HCT116 (cell line): ENCODE measurements around the gene MBP. TPM values are rescaled to one million over a fixed set of nuclear protein-coding genes. Genes with fewer than 3 reads are reported as not detected.

Experiments used
- ATAC-seq: fragments of 200-7000 bp; cut with Tn5 transposase; 2 replicates; pipeline ENCODE4 v1.9.1; 2020; ENCODE audit warnings: mild to moderate bottlenecking, moderate library complexity
- BruUV-seq: library from RNA; stranded (reverse); fragments of 400-500 nt; replicated peaks from 2 replicates; lab custom pipeline; 2021; lab: Mats Ljungman, UMichigan
- CTCF ChIA-PET: fragments of 300-600 bp; sonication (Branson Sonifier 250); formaldehyde crosslinking; loops from one replicate; lab custom pipeline; 2021; ENCODE audit warnings: antibody characterized with exemption; lab: Charles Lee
- POLR2A ChIA-PET: fragments of 300-600, 350-600 bp; sonication (Branson Sonifier 250); formaldehyde crosslinking; loops from one replicate; lab custom pipeline; 2021; ENCODE audit warnings: antibody characterized with exemption; lab: Charles Lee
- RAD21 ChIA-PET, 2 experiments: fragments of 300-600 bp; sonication (Branson Sonifier 250); formaldehyde crosslinking; loops; one replicate each; lab custom pipeline; 2023; ENCODE audit warnings: low total read pairs in 2 of 2; ENCODE audit not compliant: uncharacterized antibody in 2 of 2, unreplicated experiment in 2 of 2, low non-redundant PET in 1 of 2; lab: Charles Lee
- DNase-seq: peaks from one replicate; pipeline ENCODE4 v3.0.0-alpha.2; 2010; ENCODE audit warnings: low read depth, low spot score
- H2AFZ ChIP-seq: fragments of 200-600 bp; shearing (Covaris generic), sonication (generic); 2 replicates; pipeline ENCODE4 v1.6.1; 2017; ENCODE audit warnings: low read depth, mixed run types, mixed read lengths, antibody characterized with exemption, low read length; ENCODE audit not compliant: poor library complexity, severe bottlenecking
- H3K27ac ChIP-seq: 2 replicates; pipeline ENCODE4 v1.5.1; 2012; ENCODE audit warnings: low read depth, low read length
- H3K27me3 ChIP-seq: fragments of 200-600 bp; sonication (generic); 2 replicates; pipeline ENCODE4 v1.6.1; 2016; ENCODE audit warnings: mixed run types, low read length, mixed read lengths; ENCODE audit not compliant: insufficient read depth
- H3K36me3 ChIP-seq, 2 experiments: fragments of 200-500 bp in 1 of 2; fragments of 200-600 bp in 1 of 2; sonication (Bioruptor generic) in 1 of 2; sonication (generic) in 1 of 2; 2 replicates each; pipeline versions ENCODE4 v1.5.1 to v1.6.1; 2014 to 2016; ENCODE audit warnings: low read length in 2 of 2, inconsistent platforms in 1 of 2, mixed read lengths in 1 of 2, mixed run types in 1 of 2; ENCODE audit not compliant: insufficient read depth in 2 of 2, control insufficient read depth in 1 of 2
- H3K4me1 ChIP-seq, 2 experiments: fragments of 200-600 bp in 1 of 2; sonication (generic) in 1 of 2; 2 replicates each; pipeline versions ENCODE4 v1.5.1 to v1.6.1; 2012 to 2017; ENCODE audit warnings: low read length in 2 of 2, inconsistent platforms in 1 of 2, mild to moderate bottlenecking in 1 of 2, mixed read lengths in 1 of 2, mixed run types in 1 of 2, moderate library complexity in 1 of 2; ENCODE audit not compliant: insufficient read depth in 2 of 2, control insufficient read depth in 1 of 2
- H3K4me2 ChIP-seq: fragments of 200-600 bp; sonication (generic); 2 replicates; pipeline ENCODE4 v1.6.1; 2017; ENCODE audit warnings: mixed run types, low read length, mixed read lengths
- H3K4me3 ChIP-seq, 2 experiments: fragments of 200-600 bp in 1 of 2; sonication (generic) in 1 of 2; replicated peaks in 1 of 2; 2 replicates each; pipeline ENCODE4 v1.5.1; 2011 to 2016; ENCODE audit warnings: low read length in 2 of 2, control low read depth in 1 of 2, low read depth in 1 of 2, mild to moderate bottlenecking in 1 of 2, mixed read lengths in 1 of 2, mixed run types in 1 of 2
- H3K79me2 ChIP-seq: fragments of 200-600 bp; sonication (generic); 2 replicates; pipeline ENCODE4 v1.6.1; 2017; ENCODE audit warnings: mild to moderate bottlenecking, mixed run types, low read length, moderate library complexity, mixed read lengths; ENCODE audit not compliant: insufficient read depth
- H3K9ac ChIP-seq: fragments of 200-600 bp; sonication (generic); 2 replicates; pipeline ENCODE4 v1.6.1; 2016; ENCODE audit warnings: low read length, mixed read lengths
- H3K9me2 ChIP-seq: fragments of 200-600 bp; sonication (generic), shearing (Covaris generic); 2 replicates; pipeline ENCODE4 v1.6.1; 2017; ENCODE audit warnings: mixed run types, mild to moderate bottlenecking, moderate library complexity; ENCODE audit not compliant: insufficient read depth
- H3K9me3 ChIP-seq, 2 experiments: fragments of 200-500 bp in 1 of 2; fragments of 200-600 bp in 1 of 2; sonication (Bioruptor generic) in 1 of 2; sonication (generic) in 1 of 2; 2 replicates each; pipeline ENCODE4 v1.6.1; 2014 to 2017; ENCODE audit warnings: low read length in 2 of 2, mixed read lengths in 2 of 2, inconsistent platforms in 1 of 2, low read depth in 1 of 2, mild to moderate bottlenecking in 1 of 2, mixed run types in 1 of 2, moderate library complexity in 1 of 2; ENCODE audit not compliant: control insufficient read depth in 1 of 2, insufficient read depth in 1 of 2
- H4K20me1 ChIP-seq: fragments of 200-600 bp; sonication (generic), shearing (Covaris generic); 2 replicates; pipeline ENCODE4 v1.6.1; 2017; ENCODE audit warnings: mixed run types, mild to moderate bottlenecking, moderate library complexity; ENCODE audit not compliant: insufficient read depth
- ATF3 ChIP-seq: IDR thresholded peaks from 2 replicates; pipeline ENCODE4 v1.6.1; 2012
- CTCF ChIP-seq, 3 experiments: fragments of 200-600 bp in 1 of 3; sonication (generic) in 1 of 3; IDR thresholded peaks in 2 of 3; conservative IDR thresholded peaks in 1 of 3; 2 replicates each; pipeline ENCODE4 v1.5.1; 2012 to 2017; ENCODE audit warnings: low read depth in 2 of 3, low read length in 2 of 3, antibody characterized with exemption in 1 of 3, borderline replicate concordance in 1 of 3, control low read depth in 1 of 3, mild to moderate bottlenecking in 1 of 3, mixed read lengths in 1 of 3, mixed run types in 1 of 3, moderate library complexity in 1 of 3; ENCODE audit not compliant: insufficient read depth in 1 of 3
- EGR1 ChIP-seq: IDR thresholded peaks from 2 replicates; pipeline ENCODE4 v1.6.1; 2012; ENCODE audit warnings: low read depth
- ELF1 ChIP-seq: IDR thresholded peaks from 2 replicates; pipeline ENCODE4 v1.6.1; 2012; ENCODE audit warnings: low read depth, borderline replicate concordance
- EZH2 ChIP-seq: fragments of 200-600 bp; sonication (generic); IDR thresholded peaks from 2 replicates; pipeline ENCODE4 v1.6.1; 2017; ENCODE audit warnings: antibody characterized with exemption, mixed run types
- FOSL1 ChIP-seq: IDR thresholded peaks from 2 replicates; pipeline ENCODE4 v1.6.1; 2012; ENCODE audit warnings: low read depth
- JUND ChIP-seq: IDR thresholded peaks from 2 replicates; pipeline ENCODE4 v1.6.1; 2012
- MAX ChIP-seq: IDR thresholded peaks from 2 replicates; pipeline ENCODE4 v1.6.1; 2012
- POLR2A ChIP-seq: IDR thresholded peaks from 2 replicates; pipeline ENCODE4 v1.7.0; 2011; ENCODE audit warnings: borderline replicate concordance; ENCODE audit not compliant: insufficient read depth, insufficient read length; ENCODE audit errors: extremely low read depth
- RAD21 ChIP-seq: IDR thresholded peaks from 2 replicates; pipeline ENCODE4 v1.6.1; 2012; ENCODE audit warnings: low read depth, mild to moderate bottlenecking
- SP1 ChIP-seq: IDR thresholded peaks from 2 replicates; pipeline ENCODE4 v1.6.1; 2012; ENCODE audit warnings: low read depth
- SRF ChIP-seq: IDR thresholded peaks from 2 replicates; pipeline ENCODE4 v1.6.1; 2012; ENCODE audit warnings: low read depth
- YY1 ChIP-seq: IDR thresholded peaks from 2 replicates; pipeline ENCODE4 v1.6.1; 2011; ENCODE audit warnings: low read length, low read depth, moderate library complexity, mild to moderate bottlenecking; ENCODE audit not compliant: insufficient replicate concordance; ENCODE audit errors: extremely low read depth
- ZBTB33 ChIP-seq: IDR thresholded peaks from 2 replicates; pipeline ENCODE4 v1.6.1; 2011; ENCODE audit warnings: mild to moderate bottlenecking, low read length, moderate library complexity; ENCODE audit not compliant: insufficient replicate concordance; ENCODE audit errors: extremely low read depth
- ZFX ChIP-seq: fragments of 450-650 bp; IDR thresholded peaks from 2 replicates; pipeline ENCODE4 v1.6.1; 2017
- intact Hi-C: fragments of 100-400 bp; cut with micrococcal nuclease; formaldehyde crosslinking; loops from 2 replicates; pipeline ENCODE4 v1.10.0; 2022
- total RNA-seq: library from RNA; stranded (reverse); gene quantifications from one replicate; pipeline ENCODE4 v1.2.1, GENCODE V29; 2021; ENCODE audit not compliant: unreplicated experiment

The MBP gene
- total RNA-seq, 1 experiment from 2014 or later: 34.9 TPM

GRCh38 chr18:77032181-77032701 lies 100.3 kb downstream of the MBP start:
- no peak overlapping the region for H3K4me3 ChIP-seq
- no peaks in the 10 kb centered on the region for H4K20me1 ChIP-seq
- no peak overlapping the region for H3K9ac ChIP-seq
- ATAC-seq (no peak), DNase-seq (no peak)
- no peaks in the 10 kb centered on the region for H3K9me3 ChIP-seq
- no peak overlapping the region for H3K27ac ChIP-seq
- ChIA-PET POLR2A (no interaction called here), CTCF (no interaction called here), RAD21 (no interaction called here)
- H3K27me3 ChIP-seq: no peaks in the 10 kb centered on the region
- H3K4me2 ChIP-seq: no peak overlapping the region
- TF ChIP-seq SRF: no peak
- no peak for TF ChIP-seq POLR2A
- no peak for TF ChIP-seq RAD21
- no peak for TF ChIP-seq ZBTB33
- TF ChIP-seq ATF3: no peak
- no peak for TF ChIP-seq FOSL1
- no peak for TF ChIP-seq YY1
- no peak for TF ChIP-seq ZFX
- TF ChIP-seq JUND: no peak
- no peak for TF ChIP-seq EGR1
- no peak for TF ChIP-seq SP1
- no peak for TF ChIP-seq CTCF (IDR thresholded peaks at IDR 0.05 in 2 of 3, conservative IDR thresholded peaks at IDR 0.05 in 1 of 3; ENCODE audit: borderline replicate concordance in 1 of 3, insufficient read depth in 1 of 3, low read depth in 2 of 3, low read length in 2 of 3)
- TF ChIP-seq ELF1: no peak
- TF ChIP-seq MAX: no peak
- TF ChIP-seq EZH2: no peak
- no peak overlapping the region for H2AFZ ChIP-seq
- H3K79me2 ChIP-seq: peaks cover 7% of the 10 kb centered on the region; the same call in 1 of the 2 replicates
- no peaks in the 10 kb centered on the region for H3K9me2 ChIP-seq
- no peaks in the 10 kb centered on the region for H3K4me1 ChIP-seq
- BruUV-seq: no TSS peak
- intact Hi-C loops: no loop called here
- no peaks in the 10 kb centered on the region for H3K36me3 ChIP-seq
